HG02885 (cell line): Measurements from ENCODE around the gene LCE1D.

Source experiments
- ATAC-seq: cut with Tn5 transposase; IDR thresholded peaks from one replicate; pipeline ENCODE4 v1.9.1; 2021; ENCODE audit warnings: mild to moderate bottlenecking; ENCODE audit not compliant: unreplicated experiment, poor library complexity

LCE1D gene, protein sequence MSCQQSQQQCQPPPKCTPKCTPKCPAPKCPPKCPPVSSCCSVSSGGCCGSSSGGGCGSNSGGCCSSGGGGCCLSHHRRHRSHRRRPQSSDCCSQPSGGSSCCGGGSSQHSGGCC

DNA sequence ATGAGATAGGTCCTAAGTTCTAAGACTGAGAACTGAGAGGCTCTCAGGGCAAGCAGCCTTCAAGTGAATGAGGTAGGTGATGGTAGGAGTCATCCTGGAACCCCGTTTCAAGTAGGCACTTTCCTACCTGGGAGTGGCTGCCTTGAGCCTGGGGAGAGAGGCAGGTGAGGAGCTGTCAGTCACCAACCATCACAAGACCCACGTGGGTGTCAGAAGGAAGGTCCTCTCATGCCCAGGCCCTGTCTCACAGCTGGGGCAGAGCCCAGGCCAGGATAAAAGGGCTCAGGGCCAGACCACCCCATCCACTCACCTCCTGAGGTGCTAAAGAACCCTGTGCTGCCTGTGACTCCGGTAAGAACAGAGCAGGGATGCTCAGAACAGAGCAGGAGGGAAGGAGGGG, at the start of gene LCE1D:
Gene LCE1D, plus strand, starts transcription at position 301 of the 400 bp plus-strand sequence. CDS start 1,074 bp downstream, outside the sequence.
- ATAC-seq: no peak

DNA sequence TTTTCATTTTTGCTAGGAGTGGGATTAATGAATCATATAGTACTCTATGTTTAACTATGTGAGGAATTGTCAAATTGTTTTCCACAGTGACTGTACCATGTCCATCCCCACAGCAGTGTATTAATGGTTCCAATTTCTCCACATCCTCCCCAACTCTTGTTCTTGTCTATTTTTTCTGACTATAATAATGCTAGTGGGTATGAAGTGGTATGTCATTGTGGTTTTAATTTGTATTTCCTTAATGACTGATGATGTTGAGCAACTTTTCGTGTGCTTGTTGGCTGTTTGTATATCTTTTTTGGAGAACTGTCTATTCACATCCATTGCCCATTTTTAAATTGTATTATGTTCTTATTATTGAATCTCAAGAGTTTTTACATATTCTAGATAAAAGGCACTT, 48.7 kb upstream of the LCE1D start:
- no peak for ATAC-seq

DNA sequence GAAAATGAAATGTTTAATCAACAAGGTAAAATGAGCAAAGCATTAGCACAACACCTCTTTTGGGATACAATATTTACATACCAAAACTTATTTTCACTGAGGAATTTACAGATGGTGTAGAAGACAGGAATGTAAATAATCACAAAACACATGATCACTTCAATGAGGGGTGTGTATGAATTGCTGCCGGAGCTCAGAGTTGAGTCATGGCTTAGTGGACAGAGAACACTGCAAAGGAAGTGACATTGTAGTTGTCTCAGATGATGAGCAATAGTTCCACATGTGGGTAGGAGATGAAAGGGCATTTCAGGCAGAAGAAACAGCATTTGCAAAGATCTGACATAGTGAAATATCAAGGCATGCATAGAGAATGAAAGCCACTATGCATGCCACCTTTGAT, 44.3 kb upstream of the LCE1D start:
- ATAC-seq: no peak

DNA sequence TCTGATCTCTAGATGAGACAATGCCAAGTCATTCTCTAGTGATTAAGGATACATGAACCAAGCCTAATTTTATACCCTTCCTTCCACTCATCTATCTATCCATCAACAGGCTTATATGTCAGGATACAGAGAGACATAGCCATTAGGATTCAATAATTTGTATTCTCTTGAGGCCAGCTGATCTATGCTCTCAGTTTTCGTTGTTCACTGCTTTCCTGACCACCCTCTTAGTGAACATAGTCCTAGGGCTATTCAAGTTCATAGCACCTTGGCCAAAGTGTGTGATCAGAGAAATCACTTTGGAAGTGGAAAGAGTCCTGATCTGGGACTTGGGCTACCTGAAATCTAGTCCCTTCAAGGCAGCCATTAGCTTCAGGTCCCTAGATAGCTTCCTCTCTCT, 42.9 kb upstream of the LCE1D start:
- ATAC-seq: no peak

DNA sequence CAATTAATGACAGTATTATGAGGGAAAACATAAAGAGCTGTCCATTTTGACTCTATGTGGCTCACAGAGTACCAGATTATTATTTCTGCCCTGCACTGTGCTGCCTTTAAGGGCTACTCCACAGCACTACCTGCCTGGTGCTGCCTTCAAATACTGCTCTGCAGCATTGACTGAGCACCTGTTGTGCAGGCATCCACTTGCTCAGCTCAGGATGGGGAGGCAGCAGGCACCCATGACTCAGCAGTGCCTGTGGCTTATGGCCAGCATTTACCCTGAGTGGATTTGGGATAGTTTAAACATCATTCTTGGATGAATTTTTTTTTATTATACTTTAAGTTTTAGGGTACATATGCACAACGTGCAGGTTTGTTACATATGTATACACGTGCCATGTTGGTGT, 39.6 kb upstream of the LCE1D start:
- no peak for ATAC-seq

DNA sequence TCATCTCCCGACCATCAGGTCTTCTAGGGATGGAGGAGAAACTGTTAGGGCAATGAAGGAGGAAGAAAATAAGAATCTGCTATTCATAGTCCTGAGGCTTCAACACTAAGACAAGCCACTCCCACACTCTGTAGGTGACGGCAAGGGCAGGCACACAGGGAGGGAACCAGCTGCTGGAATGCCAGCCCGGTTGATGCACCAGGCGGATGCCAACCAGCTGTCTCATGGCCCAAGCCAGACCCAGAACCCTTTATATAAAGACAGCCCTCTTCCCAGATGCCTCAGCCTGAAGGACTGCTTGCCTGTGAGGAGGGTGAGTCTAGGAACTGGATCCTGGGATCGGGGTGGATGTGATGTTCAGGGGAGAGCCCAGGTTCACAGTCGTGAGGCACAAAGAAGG, 38.8 kb upstream of the LCE1D start, which contains the start of gene KPRP:
Gene KPRP, plus strand, starts transcription at position 279 of the 400 bp plus-strand sequence. CDS start 1,564 bp downstream, outside the sequence.
- no peak for ATAC-seq

DNA sequence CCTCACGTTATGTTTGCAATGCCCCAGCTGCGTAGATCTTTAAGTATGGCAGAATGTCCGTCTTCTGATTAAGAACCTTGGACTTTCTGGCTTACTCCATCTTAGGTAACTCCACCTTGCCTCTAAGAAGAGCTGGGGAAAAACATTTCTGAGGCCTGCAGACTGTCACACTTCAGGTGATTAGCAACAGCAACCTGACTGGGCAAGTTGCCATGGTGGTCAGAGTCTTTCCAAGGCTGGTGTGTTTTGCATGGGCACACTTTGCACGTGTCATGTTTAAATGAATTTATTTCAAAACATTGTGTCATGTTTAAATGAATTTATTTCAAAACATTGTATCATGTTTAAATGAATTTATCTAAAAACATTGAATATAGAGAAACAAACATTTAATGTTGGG, 37.9 kb upstream of the LCE1D start:
- no peak for ATAC-seq

DNA sequence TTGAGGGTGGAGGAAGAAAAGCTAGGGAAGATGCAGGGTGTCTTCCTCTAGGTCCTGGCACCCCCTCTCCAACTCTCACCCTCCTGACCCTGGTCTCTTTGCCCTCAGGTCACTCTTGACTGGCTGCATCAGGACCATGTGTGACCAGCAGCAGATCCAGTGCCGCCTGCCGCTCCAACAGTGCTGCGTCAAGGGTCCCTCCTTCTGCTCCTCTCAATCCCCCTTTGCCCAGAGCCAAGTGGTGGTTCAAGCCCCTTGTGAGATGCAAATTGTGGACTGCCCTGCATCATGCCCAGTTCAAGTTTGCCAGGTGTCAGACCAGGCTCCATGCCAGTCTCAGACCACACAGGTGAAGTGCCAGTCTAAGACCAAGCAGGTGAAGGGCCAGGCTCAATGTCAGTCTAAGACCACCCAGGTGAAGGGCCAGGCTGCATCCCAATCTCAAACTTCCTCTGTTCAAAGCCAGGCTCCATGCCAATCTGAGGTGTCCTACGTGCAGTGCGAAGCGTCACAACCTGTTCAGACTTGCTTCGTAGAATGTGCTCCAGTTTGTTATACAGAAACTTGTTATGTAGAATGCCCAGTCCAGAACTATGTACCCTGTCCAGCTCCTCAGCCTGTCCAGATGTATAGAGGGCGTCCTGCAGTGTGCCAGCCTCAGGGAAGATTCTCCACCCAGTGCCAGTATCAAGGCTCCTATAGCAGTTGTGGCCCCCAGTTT, 36.9 kb upstream of the LCE1D start:
- ATAC-seq: no peak

DNA sequence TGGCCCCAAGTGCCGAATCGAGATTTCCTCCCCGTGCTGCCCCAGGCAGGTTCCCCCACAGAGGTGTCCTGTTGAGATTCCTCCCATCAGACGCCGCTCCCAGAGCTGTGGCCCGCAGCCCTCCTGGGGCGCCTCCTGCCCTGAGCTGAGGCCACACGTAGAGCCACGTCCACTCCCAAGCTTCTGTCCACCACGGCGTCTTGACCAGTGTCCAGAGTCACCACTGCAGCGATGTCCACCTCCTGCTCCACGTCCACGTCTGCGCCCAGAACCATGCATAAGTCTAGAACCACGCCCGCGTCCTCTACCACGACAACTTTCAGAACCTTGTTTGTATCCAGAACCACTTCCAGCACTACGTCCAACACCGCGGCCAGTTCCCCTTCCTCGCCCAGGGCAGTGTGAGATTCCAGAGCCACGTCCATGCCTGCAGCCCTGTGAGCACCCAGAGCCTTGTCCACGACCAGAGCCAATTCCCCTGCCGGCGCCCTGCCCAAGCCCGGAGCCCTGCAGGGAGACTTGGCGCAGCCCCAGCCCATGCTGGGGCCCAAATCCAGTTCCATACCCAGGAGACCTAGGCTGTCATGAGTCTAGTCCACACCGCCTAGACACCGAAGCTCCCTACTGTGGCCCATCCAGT, 35.9 kb upstream of the LCE1D start:
- ATAC-seq: no peak

DNA sequence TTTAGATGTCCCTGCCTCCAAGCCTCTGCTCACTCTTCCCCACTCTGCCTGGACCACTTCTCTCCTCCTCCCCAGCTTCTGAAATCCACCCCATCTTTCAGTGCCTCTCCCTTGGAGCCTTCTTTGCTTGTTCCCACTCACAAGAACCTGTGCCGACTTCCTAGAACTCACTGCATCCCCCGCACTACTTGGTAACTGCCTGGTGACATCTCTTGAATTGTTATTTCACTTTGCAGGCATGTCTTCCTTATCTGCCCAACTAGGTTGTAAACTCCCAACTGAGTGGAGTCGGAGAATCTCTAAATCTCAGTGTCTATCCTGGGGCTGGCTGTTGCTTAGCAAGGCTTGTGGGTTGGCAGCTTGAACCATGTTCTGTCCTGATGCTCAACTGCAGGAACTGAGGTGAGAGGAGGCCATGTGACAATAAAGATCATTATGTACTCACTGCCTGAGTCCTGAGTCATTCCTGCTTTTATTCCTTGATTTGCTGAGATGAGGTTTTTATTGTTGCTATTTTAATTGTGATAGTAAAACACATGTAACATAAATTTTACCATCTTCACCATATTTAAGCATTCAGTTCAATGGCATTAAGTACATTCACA, 34.8 kb upstream of the LCE1D start:
- no peak for ATAC-seq

DNA sequence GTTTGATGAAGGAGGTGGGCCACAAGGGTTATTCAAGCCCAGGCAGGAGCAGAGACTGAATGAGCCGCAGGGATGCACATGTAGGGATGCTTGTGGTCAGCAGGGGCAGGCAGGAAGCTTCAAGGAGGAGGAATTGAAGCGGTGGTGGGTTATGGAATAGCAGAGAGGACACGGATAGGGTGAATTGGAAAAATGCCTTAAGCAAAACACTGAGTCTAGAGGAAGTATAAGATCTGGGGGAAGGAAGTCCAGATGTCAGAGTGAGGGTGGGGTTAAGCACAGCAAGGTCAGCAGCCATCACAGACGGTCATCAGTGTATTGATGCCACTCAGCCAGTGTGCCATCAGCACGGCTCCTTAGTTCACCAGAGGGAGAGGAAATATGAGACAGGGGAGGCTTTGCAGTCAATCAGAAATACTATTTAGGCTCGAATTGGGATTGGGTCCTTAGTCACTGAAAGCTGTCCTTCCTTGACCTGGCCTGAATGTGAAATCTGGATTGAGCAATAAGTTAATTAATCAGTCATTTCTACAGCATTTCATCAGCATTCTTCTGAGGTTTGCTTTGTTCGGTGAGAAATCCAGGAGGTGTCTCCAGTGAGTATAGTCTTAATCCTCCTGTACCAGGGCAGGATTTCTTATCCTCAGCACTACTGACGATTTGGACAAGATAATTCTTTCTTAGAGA, 27.5 kb upstream of the LCE1D start:
- ATAC-seq: no peak

DNA sequence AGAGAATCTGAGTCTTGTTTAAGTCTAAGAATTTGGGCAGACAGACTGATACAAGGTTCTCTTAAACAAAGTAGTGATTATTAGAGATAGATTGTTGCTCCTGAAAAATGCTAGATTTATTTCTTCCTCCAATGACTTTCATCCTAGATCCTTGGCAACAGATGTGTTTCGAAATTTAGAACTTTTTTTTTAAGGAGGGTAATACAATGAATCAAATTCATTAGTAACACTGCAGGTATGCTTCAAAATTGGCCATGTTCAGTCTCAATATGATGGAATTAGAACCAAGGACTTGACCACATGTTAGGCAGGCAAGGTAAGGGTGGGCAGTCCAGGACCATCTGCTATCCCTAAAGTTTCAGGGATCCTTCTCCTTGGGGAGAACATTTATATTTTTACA, 26.1 kb upstream of the LCE1D start:
- ATAC-seq: no peak

DNA sequence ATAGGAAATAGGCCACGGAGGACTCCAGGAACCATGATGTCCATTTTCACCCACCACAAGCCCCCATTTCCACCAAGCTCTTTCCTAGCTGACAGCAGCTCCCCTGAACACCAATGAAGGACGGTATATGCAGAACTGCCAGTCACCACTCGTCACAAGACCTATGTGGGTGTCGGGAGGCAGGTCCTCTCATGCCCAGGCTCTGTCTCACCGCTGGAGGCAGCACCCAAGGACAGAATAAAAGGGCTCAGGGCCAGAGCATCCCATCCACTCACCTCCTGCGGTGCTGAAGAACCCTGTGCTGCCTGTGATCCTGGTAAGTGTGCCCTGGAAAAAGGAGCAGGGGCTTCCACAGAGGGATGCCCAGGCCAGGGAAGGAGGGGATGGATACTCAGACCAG, 21.6 kb upstream of the LCE1D start, which contains the start of gene LCE1F:
Gene LCE1F, plus strand, starts transcription at position 266 of the 400 bp plus-strand sequence. CDS start 1,232 bp downstream, outside the sequence.
- ATAC-seq: no peak

DNA sequence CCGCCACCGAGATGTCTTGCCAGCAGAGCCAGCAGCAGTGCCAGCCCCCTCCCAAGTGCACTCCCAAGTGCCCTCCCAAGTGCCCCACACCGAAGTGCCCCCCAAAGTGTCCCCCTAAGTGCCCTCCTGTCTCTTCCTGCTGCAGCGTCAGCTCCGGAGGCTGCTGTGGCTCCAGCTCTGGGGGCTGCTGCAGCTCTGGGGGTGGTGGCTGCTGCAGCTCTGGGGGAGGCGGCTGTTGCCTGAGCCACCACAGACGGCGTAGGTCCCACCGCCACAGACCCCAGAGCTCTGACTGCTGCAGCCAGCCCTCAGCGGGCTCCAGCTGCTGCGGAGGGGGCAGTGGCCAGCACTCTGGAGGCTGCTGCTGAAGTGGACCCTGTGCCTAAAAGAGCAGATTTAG, 20.2 kb upstream of the LCE1D start:
- no peak for ATAC-seq

DNA sequence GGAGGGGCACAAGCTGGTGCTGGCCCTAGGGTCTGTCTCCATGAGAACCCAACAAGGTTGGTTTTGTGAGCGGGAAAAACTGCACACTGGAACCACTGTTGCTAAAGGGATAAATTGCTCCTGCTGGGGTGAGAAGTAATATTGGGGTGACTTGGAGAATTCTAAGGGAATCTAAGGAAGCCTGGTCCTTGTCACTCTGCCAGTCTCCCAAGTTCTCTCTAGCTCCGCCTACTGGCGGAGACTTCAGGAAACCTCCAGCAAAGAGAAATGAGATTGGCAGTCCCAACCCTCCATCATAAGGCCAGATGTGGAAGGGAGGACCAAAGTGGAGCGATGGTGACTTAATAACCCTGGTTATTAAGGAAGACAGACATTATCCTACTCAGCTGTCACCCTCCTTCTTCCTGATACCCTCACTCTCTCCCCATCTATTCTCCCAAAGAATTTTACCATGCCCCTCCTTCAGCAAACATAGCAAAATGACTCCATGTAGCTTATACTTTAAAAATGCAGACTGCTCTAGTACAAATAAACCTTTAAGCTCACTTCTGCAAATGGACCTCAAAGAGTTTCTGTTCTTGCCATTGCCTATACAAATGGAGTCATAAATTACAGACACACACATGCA, 18.9 kb upstream of the LCE1D start:
- no peak for ATAC-seq

DNA sequence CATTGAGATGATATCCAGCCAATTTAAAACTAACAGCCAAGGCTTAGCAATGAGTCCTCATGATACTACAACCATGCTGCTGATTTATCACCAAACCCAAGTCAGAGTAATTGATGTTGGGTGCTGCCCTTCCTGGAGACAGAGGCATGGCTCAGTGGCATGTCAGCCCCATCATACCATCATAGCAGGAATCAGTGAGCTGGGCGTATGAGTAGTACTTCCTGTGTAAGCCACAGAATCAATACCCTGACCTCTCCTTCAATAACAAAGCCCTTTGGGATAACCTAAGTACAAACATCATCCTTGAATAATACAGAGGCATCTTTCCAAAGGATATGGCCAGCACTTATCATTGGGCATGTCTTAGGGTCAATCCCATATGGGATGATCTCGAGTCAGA, 13.4 kb upstream of the LCE1D start:
- no peak for ATAC-seq

DNA sequence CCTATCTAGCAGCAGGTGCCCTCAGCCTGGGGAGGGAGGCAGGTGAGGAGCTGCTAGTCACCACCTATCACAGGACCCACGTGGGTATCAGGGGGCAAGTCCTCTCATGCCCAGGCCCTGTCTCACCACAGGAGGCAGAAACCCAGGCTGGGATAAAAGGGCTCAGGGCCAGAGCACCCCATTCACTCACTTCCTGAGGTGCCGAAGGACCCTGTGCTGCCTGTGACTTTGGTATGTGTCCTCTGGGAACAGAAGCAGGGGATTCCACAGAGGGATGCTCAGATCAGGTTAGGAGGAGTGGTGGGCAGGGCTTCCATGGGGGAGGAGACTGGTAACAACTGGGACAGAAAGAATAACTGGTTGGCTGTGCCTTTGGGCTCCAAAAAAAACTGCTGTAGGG, 10.4 kb upstream of the LCE1D start, which contains the start of gene LCE1E:
Gene LCE1E, plus strand, starts transcription at position 181 of the 400 bp plus-strand sequence. CDS start 1,043 bp downstream, outside the sequence.
- ATAC-seq: no peak

DNA sequence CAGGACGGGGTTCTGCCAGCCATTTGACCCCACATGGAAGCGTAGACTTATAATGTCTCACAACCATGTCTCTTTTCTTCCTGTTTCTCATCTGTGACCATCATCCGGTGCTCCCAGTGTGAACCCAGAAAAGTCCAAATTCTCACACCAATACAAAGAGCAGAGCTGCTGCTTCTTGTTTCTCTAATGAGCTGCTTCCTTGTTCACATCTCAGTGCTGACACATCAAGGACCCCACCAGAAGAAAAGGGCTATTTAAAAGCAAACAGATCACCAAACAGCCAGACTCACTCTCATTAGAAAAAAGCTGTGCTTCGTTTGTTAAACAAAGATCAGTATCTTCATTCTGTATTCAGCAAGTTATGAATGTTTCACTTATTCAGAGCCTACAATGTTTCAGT, 835 bp upstream of the LCE1D start:
- no peak for ATAC-seq

DNA sequence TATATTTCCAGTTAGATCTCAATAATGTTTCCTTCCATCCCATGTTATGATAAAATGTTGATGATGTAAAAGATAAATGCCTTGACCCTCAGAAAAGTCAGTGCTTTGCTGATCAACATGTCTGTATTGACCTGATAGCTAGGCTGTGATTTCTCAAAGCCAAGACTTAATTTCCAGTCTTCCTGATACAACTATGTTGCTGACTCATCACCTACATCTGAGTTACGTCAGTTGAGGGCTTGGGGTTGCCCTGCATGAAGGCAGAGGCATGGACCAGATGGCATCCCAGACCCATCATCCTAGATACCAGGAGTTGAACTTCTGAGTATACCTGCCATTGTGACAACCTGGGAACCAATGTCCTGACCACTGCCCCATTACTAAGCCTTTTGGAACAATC, 4.8 kb downstream of the LCE1D start:
- no peak for ATAC-seq

DNA sequence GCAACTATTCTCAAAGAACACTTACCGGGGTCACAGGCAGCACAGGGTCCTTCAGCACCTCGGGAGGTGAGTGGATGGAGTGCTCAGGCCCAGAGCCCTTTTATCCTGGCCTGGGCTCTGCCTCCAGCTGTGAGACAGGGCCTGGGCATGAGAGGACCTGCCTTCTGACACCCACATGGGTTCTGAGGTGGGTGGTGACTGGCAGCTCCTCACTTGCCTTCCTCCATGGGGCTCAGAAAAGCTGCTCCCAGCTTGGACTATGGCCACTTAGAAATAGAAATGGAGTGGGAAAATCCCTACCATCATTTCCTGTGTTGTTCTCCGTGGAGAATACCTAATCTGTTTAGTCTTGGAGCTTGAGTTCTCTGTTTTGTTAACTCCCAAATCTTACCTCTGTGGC, 10.1 kb downstream of the LCE1D start, which contains the start of gene LCE1C:
Gene LCE1C, minus strand, starts transcription at position 76 of the 400 bp plus-strand sequence. CDS start 1,173 bp downstream, outside the sequence.
- no peak for ATAC-seq
